Mammary epithelial cell (primary cell): ENCODE data around the gene POMP.
"Not testable (repeated sequence)": the region's sequence is repeated elsewhere in the genome, so short reads cannot be mapped to it uniquely, and the experiment has no call there.

Source experiments
- CTCF ChIP-seq, 2 donors: IDR thresholded peaks in 1 of 2; conservative IDR thresholded peaks in 1 of 2; 2 replicates each; pipeline ENCODE4 v1.5.1; 2011 to 2012; ENCODE audit warnings: inconsistent platforms in 2 of 2, low read length in 2 of 2, mild to moderate bottlenecking in 2 of 2, control low read depth in 1 of 2, low read depth in 1 of 2; ENCODE audit not compliant: insufficient read depth in 1 of 2; ENCODE audit errors: extremely low read depth in 1 of 2
- EZH2 ChIP-seq: IDR thresholded peaks from 2 replicates; pipeline ENCODE4 v1.6.1; 2012; ENCODE audit warnings: low read length, inconsistent platforms, borderline replicate concordance

- not testable (repeated sequence) for TF ChIP-seq CTCF (conservative IDR thresholded peaks at IDR 0.05 in 1 of 2, IDR thresholded peaks at IDR 0.05 in 1 of 2; ENCODE audit: extremely low read depth in 1 of 2, insufficient read depth in 1 of 2, low read depth in 1 of 2, low read length in 2 of 2); EZH2
These were observed 34.9 kb downstream of the POMP start for GRCh38 chr13:28693605-28694491.
